DMS114 treated with DMSO at 0.1 percent for 48 hours (cell line): ENCODE measurements around the gene EXOSC1.
"Not testable (repeated sequence)": the region's sequence is repeated elsewhere in the genome, so short reads cannot be mapped to it uniquely, and the experiment has no call there.

Source experiments
- DNase-seq: peaks from one replicate; lab custom pipeline; 2025; ENCODE audit not compliant: unreplicated experiment; lab: John Stamatoyannopoulos, UW

EXOSC1 gene

DNA sequence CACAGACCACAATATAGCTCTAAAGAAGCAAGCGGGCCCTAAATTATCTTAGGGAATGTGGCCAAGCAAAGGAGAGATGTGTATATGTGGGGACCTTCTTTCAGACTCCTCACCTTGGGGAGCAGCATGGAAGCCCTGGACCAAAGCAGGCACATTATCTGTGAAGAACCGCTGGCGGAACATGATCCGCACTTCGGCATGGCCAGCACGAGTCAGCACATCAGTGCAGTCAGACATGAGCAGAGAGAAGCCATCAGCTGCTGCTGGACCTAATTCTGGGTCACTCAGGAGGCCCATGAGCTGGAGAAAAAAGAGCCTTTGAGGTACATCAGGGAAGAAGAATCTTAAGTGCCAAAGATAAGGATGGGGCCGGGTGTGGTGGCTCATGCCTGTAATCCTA is 14.1 kb upstream of the EXOSC1 start:
- no peak for DNase-seq

DNA sequence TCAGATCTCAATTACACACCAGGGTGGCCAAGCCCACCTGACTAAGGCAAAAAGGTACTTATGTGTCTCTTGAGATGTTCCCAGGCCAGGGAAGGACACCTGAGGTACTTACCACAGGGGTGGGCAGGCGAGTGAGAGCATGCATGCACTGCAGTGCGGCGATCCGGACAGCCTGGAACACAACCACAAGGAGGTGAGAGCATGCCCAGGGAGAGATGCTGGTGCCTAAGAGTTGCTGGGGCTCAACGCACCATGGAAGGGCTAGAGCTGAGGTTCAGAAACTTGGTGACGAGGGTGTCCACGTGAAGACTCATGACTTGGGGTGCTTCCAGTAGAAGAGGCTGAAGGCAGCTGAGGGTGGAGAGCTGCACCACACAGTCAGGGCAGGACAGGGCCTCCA is 13.3 kb upstream of the EXOSC1 start:
- no peak for DNase-seq

DNA sequence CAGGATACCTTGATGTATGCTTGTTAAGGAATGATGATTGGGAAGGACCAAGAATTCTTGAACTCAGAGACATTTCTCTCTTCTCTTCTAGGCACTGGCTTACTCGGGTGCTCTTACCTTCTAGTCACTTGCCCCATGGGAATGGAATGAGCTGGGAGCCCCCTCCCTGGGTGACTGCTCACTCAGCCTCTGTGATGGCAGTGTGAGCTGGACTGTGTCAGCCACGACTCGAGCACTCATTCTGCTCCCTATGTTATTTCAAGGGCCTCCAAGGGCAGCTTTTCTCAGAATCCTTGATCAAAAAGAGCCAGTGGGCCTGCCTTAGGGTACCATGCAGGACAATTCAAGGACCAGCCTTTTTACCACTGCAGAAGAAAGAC is 10.9 kb upstream of the EXOSC1 start:
- no peak for DNase-seq

DNA sequence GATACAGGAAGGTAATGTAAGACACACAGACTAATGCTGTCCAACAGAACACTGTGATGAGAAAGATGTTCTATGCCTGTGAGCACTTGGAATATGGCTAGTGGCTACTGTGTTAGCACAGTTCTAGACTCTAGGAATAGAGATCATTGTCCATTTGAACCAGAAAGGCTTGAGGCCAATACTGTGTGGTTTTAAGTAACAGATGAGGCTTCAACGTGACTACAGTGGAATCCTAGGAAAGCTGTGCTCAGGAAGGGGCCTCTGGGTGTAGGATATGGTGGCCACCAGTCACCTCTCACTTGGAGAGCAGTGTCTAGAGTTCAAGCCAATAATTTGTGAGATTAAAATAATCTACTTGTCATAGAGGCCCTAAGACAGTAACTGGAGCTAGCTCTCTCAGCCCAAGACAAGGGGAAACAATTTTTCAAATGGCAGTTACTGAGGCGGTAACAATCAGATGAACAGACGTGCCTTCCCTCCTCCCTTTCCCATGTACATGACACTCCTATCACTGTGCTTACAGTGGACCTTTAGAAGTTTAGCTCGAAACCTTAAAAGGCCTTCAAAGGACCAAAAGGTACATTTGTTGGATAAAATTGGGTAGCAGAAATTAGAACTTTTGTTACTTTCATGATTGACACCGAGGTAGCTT is 10.4 kb upstream of the EXOSC1 start:
- DNase-seq, result no peak

DNA sequence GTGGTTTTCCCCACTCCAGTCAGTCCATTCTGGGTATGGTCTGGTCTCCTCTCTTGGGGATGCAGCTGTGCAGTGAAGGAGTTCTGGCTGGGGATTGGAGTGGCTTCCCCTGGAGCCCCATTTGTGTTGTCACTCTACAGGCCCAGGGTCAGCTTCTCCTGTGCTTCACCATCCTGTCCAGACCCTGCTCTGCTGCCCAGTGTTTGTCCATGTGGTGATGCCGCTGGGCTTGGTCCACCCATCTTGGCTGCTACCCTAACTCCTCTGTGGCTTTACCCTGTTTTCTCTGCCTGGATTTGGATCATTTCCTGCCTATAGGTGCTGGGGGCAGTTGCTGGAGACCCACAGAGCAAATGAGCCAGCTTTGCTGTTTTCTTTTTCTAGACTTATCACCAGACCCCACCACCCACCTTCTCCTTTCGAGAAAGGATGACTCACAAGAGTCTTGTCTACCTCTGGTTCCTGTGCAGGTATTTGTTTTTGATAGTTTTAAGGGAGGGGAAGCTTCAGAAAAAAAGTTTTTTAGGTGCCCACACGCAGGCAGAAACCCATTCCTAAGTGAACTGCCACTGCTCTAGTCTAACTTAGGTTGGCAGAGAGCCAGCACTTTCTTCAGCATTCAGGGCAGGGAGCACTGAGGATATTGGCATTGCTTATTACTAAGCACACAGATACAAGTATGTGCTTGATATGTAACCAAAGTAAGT is 8.7 kb upstream of the EXOSC1 start:
- no peak for DNase-seq

DNA sequence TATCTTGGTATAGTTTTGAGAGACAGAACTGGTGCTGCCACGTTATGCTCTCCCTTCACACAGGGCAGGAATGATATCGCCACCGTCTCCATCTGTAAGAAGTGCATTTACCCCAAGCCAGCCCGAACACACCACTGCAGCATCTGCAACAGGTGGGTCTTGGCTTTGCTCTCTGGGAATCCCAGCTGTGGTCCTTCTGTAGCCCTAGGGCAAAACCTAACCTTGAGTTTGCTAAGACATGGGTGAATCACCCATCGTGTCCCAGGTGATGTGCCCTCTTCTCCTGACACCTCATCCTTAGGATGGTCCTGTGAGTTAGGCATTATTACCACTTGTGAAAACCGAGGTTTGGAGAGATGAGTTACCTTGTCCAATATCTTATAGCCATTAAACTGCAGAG is 6.5 kb upstream of the EXOSC1 start:
- no peak for DNase-seq

DNA sequence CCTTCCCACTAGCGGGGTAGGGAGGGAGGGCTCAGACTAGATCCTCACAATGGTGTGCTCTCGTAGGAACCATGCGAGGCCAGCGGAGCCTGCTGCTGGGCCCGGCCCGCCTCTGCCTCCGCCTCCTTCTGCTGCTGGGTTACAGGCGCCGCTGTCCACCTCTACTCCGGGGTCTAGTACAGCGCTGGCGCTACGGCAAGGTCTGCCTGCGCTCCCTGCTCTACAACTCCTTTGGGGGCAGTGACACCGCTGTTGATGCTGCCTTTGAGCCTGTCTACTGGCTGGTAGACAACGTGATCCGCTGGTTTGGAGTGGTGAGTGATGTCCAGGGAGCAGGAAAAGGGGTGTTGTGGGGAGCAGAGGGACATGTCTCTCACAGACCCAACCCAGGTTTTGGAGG is 5.8 kb upstream of the EXOSC1 start:
- no peak for DNase-seq

DNA sequence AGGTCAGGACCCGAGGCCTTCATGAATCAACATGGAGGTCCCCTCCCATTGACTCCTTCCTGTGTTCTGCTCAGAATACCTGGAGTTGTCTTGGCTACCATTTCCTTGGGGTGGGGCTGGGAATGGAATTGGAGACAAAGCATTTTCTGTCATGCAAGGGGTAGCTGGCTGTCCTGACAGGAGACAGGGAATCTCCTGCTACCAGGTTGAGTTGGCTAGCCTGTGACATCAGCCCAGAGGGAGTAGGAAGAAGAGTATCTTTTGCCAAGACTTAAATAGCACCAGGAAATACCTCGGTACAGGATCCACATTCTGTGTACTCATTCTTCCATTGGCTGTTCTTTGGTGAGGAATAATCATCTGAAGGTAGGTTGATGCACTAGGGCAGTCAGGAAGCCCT is 5.0 kb upstream of the EXOSC1 start:
- DNase-seq, result no peak

DNA sequence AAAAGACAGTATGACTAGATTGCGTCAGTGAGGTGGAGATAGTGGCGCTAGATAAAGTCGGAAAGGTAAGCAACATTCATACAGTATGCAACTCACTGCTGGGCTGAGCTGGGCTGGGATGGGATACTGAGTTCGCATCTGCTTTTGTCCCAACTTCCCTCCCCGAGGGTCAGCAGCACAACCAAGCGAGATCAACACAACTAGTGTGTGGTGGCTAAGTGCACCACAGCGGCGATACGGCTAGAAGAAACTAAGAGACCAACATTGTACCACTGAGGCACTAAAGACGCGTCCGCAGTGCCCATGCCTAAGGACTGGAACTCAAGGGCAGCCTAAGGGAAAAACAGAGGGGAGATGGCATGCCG is 467 bp downstream of the EXOSC1 start:
- DNase-seq, result no peak

DNA sequence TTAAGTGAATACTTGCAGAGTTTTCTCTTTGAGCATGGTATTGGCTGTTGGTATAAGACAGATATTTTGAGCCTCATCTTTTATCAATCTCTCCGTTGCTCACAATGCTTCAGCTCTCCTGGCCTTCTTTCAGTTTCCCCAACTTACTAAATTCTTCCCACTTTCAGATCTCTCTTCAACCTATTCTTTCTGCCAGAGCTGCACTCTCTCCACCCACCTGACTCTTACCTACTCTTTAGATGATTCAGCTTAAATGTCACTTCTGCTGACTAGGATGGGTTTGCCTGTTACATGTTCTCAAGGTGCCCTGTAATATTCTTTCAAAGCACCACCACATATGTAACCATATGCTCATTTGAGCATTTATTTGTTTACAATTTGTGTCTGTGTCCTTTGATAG is 1.6 kb downstream of the EXOSC1 start:
- no peak for DNase-seq

DNA sequence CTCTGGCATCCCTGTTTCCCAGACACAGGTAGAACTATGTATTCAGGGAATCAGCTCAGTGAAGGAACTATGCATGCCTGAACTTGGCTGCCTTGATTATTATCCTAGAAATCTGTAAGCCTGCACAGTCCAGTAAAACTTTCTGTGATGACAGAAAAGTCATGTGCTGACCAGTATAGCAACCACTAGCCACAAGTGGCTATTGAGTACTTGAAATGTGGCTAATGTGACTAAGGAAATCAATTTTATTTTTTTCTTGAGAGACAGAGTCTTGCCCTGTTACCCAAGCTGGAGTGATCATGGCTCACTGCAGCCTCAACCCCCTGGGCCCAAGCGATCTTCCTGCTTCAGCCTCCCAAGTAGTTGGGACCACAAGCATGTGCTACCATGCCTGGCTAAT is 3.5 kb downstream of the EXOSC1 start:
- no peak for DNase-seq

DNA sequence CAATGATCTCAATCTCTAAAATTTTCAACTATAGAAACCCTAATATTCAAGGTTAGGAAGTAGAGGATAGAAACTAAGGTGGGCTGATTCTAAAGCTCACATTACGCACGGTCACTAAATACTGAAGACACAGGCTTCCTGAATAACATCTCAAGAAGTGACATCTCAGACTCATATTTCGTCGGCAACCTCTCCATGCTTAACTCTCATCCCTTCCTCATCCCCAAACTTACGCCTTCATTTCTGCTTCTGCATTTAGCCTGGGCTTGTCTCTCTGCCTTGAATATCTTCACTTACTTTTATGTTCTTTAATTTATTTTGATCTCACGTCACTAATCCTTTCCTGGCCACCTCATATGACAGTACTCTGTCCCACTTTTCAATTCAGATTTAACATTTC is 10.6 kb downstream of the EXOSC1 start:
- no peak for DNase-seq

DNA sequence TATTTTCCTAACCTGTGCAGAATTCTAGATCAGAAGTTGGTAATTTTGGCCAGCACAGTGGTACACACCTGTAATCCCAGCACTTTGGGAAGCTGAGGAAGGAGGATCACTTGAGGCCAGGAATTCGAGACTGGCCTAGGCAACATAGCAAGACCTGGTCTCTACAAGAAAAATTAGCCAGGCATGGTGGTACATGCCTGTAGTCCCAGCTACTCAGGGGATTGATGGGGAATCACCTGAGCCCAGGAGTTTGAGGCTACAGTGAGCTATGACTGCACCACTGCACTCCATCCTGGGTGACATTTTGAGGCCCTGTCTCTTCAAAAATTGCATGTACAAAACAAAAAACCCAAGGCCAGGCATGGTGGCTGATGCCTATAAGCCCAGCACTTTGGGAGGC is 11.2 kb downstream of the EXOSC1 start:
- DNase-seq, result no peak

DNA sequence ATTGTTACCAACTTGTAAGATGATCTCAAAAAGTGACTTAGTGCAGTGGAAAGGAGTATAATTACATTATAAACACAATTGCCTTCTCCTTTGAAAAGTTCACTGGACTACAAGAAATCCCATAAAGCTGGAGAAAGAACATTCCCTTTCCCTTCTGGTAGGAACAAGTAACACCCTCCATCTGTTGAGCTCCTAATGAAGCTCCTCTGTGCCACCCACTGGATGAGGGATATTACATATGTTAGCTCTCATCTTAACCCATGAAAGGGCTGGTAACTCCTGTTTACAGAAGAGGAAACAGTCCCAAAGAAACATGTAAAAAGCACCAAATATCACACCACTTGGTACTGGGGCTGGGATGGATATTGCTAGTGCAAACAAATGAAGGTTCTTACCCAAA is 11.8 kb downstream of the EXOSC1 start:
- peak; percentile 42 for DNase-seq

DNA sequence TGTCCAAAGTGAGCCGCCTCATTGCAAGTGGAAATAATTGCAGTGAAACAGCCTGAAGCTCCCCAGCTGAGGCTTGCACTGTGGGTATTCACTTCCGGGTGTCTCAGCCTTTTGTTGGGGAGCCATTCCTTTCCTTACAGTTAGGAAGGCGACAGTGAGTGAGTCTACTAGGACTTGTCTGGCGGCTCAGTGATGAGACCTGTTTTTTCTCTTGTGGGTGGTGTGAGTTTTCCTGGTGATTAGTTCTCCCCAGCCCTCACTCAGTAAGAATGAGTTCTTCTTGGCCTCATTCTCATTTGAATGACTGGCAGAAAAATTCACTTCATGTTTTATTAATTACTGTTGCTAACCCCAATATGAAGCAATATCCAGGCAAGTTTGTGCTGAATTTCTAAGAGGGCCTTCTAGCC is 17.2 kb downstream of the EXOSC1 start:
- no peak for DNase-seq

DNA sequence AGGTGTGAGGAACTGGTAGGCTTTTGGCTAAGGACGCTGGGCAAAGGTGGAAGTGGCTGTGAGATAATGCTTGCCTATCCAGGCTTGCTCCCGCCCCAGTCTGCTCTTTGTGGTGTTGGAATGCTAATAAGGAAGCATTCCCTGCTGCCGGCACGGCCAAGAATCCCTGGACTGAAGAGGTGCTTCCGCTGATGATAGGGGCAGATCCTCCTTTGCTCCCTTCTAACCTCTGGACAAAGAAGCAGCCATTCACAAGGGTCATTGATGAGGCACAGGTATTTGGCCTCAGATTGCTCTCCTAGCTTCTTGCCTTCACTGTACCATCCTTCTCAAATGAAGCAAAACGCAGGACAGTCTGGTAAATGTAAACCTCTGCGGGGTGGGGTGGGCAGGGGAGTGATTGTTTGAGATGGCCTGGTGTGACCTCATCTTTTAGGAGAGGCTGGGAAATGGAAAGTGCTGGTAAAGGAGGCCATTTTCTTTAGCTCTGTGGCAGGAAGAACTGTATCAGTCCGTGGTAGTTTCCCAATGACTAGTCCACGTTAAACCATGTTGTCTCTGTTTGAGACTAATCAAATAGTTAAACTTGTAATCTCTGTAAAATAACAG is 18.1 kb downstream of the EXOSC1 start:
- no peak for DNase-seq

DNA sequence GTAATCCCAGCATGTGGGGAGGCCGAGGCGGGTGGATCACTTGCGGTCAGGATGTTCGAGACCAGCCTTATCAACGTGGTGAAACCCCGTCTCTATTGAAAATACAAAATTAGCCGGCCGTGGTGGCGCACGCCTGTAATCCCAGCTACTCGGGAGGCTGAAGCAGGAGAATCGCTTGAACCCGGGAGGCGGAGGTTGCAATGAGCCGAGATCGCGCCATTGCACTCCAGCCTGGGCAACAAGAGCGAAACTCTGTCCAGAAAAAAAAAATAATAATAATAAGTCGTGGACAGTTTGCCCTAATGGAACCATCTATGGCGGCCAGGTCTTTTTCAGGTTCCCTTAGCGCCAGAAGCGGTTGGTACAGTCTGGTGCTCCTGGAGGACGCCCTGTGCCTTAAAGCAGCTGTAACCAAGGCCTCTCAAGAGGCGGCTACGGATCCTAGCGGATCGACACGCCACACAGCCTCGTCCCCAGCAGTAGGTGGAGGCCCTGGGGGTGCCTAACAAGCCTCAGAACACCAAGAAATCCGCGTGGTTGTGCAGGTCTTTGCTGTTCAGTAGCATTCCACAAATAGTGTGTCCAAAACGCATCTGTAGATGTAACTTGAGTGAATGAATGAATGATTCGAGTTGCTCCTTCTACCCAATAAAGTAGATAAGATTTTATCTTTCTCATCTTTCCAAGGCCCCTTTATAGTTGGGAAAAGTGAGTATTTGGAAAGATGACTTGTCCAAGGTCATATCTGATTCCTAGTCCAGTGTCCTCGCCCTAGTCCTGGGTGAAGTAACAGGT is 18.8 kb downstream of the EXOSC1 start:
- DNase-seq, result no peak

DNA sequence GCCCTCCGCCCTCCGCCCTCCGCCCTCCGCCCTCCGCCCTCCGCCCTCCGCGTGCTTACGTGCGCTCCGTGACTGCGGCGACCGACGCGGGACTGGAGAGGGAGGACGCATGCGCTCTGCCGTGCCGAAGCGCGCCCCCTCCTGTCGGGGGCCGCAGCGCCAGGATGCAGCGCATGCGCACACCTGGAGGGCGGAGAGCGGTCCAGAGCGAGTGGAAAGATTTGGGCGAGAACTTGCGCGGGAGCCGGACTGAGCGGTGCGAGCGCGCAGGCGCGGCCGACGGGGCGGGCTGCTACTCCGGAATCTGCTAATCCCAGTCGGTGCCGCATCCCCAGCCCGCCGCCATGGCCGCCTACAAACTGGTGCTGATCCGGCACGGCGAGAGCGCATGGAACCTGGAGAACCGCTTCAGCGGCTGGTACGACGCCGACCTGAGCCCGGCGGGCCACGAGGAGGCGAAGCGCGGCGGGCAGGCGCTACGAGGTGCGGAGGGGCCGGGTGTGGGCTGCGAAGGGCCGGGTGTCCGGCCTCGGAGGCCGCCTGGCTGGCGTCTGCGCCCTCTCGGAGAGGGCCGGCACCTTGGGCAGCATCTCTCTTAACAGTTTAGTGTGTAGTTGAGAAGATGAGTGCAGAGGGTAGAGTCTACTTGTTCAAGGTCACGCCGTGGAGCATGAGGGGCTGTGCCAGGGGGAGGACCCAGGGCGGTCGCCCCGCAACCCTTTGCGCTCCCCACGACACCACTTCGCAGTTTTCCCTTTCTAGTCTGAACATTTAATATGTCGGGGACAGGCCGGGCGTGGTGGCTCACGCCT is 19.6 kb downstream of the EXOSC1 start, which contains the start of gene PGAM1:
PGAM1 (plus strand) TSS at position 228 of the 812 bp plus-strand sequence; CDS start at position 345, 117 bp downstream.
- peak; percentile 96 for DNase-seq

DNA sequence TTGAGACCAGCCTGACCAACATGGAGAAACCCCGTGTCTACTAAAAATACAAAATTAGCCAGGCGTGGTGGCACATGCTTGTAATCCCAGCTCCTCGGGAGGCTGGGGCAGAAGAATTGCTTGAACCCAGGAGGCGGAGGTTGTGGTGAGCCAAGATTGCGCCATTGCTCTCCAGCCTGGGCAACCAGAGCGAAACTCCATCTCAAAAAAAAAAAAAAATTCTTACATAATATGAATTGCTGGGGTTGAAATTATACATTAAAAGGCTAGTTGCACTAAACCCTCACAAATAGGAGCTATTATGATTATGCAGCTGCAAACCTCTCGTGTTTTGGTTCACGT is 22.1 kb downstream of the EXOSC1 start:
- not testable (repeated sequence) for DNase-seq

DNA sequence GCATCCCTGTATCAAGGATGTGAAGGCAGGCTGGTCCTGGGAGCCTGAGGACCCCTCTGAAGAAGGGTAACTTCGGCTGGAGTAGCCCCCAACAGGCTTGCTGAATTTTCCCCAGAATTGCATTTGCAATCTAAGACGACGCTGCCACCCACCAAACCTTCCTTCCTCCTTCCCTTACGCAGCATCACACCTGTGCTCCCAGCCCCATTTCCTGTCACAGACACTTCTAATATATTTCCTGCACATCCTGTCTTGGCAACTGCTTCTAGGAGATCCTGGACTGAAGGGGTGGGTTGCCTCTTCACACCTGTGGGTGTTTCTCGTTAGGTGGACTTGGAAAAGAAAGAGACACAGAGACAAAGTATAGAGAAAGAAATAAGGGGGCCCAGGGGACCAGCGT is 29.2 kb downstream of the EXOSC1 start:
- DNase-seq, result no peak

DNA sequence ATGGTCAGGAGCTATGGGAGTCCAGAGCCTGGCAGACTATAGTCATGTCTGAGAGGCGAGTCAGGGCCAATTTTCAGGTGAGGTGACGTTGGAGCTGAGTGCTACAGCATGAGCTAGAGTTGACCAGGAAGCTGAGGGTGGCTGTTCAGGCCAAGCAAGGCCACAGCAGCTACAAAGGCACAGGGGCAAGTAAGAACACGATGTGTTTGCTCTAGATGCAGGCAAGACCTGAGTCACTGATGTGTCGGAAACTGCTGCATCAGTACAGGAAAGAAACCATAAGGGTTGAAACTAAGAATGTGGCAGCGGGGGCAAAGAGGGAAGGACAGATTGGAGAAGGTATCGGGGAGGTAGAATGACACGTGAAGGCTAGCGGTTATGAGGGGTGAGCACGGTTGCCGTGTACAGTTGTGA is 32.9 kb downstream of the EXOSC1 start:
- no peak for DNase-seq
